Endothelial cell of umbilical vein (primary cell): ENCODE measurements around the gene CDC25C. TPM values are rescaled to one million over a fixed set of nuclear protein-coding genes. Genes with fewer than 3 reads are reported as not detected.

Experiments used
- BruUV-seq: library from RNA; stranded (reverse); fragments of 400-500 nt; replicated peaks from 2 replicates; lab custom pipeline; 2021; lab: Mats Ljungman, UMichigan
- CTCF ChIA-PET: fragments of 300-600, 350-600 bp; sonication (Branson Sonifier 250); formaldehyde crosslinking; loops from one replicate; lab custom pipeline; 2021; ENCODE audit warnings: antibody characterized with exemption, inconsistent platforms; lab: Charles Lee
- POLR2A ChIA-PET: fragments of 300-600, 350-600 bp; sonication (Branson Sonifier 250); formaldehyde crosslinking; loops from one replicate; lab custom pipeline; 2021; ENCODE audit warnings: antibody characterized with exemption, inconsistent platforms; lab: Charles Lee
- DNase-seq: peaks from one replicate; pipeline ENCODE4 v3.0.0-alpha.2; 2011; ENCODE audit warnings: low read depth, low spot score
- FAIRE-seq: peaks from 2 replicates; lab custom pipeline; 2011; peaks lifted over from hg19 to GRCh38; lab: Jason Lieb, UNC
- H2AFZ ChIP-seq: 2 replicates; pipeline ENCODE4 v1.6.0; 2012; ENCODE audit warnings: low read depth, low read length, control low read depth, inconsistent platforms
- H3K27ac ChIP-seq: 2 replicates; pipeline ENCODE4 v1.5.1; 2011; ENCODE audit warnings: low read depth, mild to moderate bottlenecking, control low read depth, low read length, moderate library complexity; ENCODE audit not compliant: insufficient read depth
- H3K27me3 ChIP-seq, 2 experiments: 2 replicates each; pipeline versions ENCODE4 v1.6.0 to v1.6.1; 2011; ENCODE audit warnings: low read length in 2 of 2, mixed read lengths in 1 of 2; ENCODE audit not compliant: control insufficient read depth in 2 of 2, insufficient read depth in 2 of 2
- H3K36me3 ChIP-seq, 2 experiments: 2 replicates in 1 of 2; 3 replicates in 1 of 2; pipeline ENCODE4 v1.5.1; 2011; ENCODE audit warnings: low read length in 2 of 2, mild to moderate bottlenecking in 1 of 2, moderate library complexity in 1 of 2; ENCODE audit not compliant: control insufficient read depth in 2 of 2, insufficient read depth in 2 of 2; ENCODE audit errors: extremely low read depth in 1 of 2
- H3K4me1 ChIP-seq: 3 replicates; pipeline ENCODE4 v1.5.1; 2011; ENCODE audit warnings: mild to moderate bottlenecking, low read length; ENCODE audit not compliant: control insufficient read depth, insufficient read depth; ENCODE audit errors: extremely low read depth
- H3K4me2 ChIP-seq: 2 replicates; pipeline ENCODE4 v1.6.1; 2011; ENCODE audit warnings: low read length, control low read depth, mixed read lengths; ENCODE audit not compliant: insufficient read depth
- H3K4me3 ChIP-seq, 3 experiments: fragments of 200-600 bp in 1 of 3; sonication (generic), shearing (Covaris generic) in 1 of 3; replicated peaks in 1 of 3; 2 replicates each; pipeline ENCODE4 v1.5.1; 2011 to 2016; ENCODE audit warnings: control low read depth in 3 of 3, low read length in 3 of 3, mild to moderate bottlenecking in 2 of 3, inconsistent platforms in 1 of 3, low read depth in 1 of 3, moderate library complexity in 1 of 3; ENCODE audit not compliant: insufficient read depth in 1 of 3
- H3K79me2 ChIP-seq: 2 replicates; pipeline ENCODE4 v1.6.0; 2012; ENCODE audit warnings: low read length, inconsistent platforms; ENCODE audit not compliant: control insufficient read depth, insufficient read depth
- H3K9ac ChIP-seq: replicated peaks from 2 replicates; pipeline ENCODE3; 2011; ENCODE audit warnings: low read length, control low read depth; ENCODE audit not compliant: insufficient read depth; ENCODE audit errors: extremely low read depth
- H3K9me1 ChIP-seq: replicated peaks from 3 replicates; pipeline ENCODE4 v1.6.0; 2011; ENCODE audit warnings: mild to moderate bottlenecking, low read length; ENCODE audit not compliant: control insufficient read depth, insufficient read depth; ENCODE audit errors: extremely low read depth
- H3K9me3 ChIP-seq: replicated peaks from 2 replicates; pipeline ENCODE4 v1.5.1; 2012; ENCODE audit warnings: low read length, inconsistent platforms; ENCODE audit not compliant: control insufficient read depth, insufficient read depth
- H4K20me1 ChIP-seq: replicated peaks from 2 replicates; pipeline ENCODE3; 2011; ENCODE audit warnings: mild to moderate bottlenecking, low read length; ENCODE audit not compliant: control insufficient read depth, insufficient read depth; ENCODE audit errors: extremely low read depth
- CTCF ChIP-seq, 2 donors: IDR thresholded peaks; 1 replicate in 1 of 2; 2 replicates in 1 of 2; pipeline ENCODE4 v1.5.1; 2011; ENCODE audit warnings: low read length in 2 of 2, mild to moderate bottlenecking in 2 of 2, moderate library complexity in 2 of 2, control low read depth in 1 of 2, inconsistent platforms in 1 of 2, low read depth in 1 of 2; ENCODE audit not compliant: insufficient read depth in 1 of 2; ENCODE audit errors: extremely low read depth in 1 of 2
- FOS ChIP-seq: IDR thresholded peaks from 2 replicates; pipeline ENCODE4 v1.6.1; 2011; ENCODE audit warnings: mild to moderate bottlenecking, low read length, moderate library complexity, borderline replicate concordance; ENCODE audit not compliant: insufficient read depth
- GATA2 ChIP-seq: IDR thresholded peaks from 2 replicates; pipeline ENCODE4 v1.7.0; 2011; ENCODE audit warnings: low read depth, mild to moderate bottlenecking, moderate library complexity, mixed read lengths, low read length; ENCODE audit not compliant: insufficient read length, insufficient read depth
- JUN ChIP-seq: IDR thresholded peaks from 2 replicates; pipeline ENCODE4 v1.6.1; 2011; ENCODE audit warnings: borderline replicate concordance, low read depth; ENCODE audit not compliant: insufficient read length, insufficient read depth
- MAX ChIP-seq: IDR thresholded peaks from 2 replicates; pipeline ENCODE4 v1.6.1; 2011; ENCODE audit not compliant: insufficient read depth, insufficient read length
- MYC ChIP-seq: IDR thresholded peaks from one replicate; pipeline ENCODE4 v1.6.1; 2011; ENCODE audit warnings: mild to moderate bottlenecking, low read depth, low read length
- POLR2A ChIP-seq: IDR thresholded peaks from 2 replicates; pipeline ENCODE4 v1.6.1; 2012; ENCODE audit warnings: low read depth, mild to moderate bottlenecking, control low read depth, low read length
- dilution Hi-C: fragments of 300-500 bp; cut with MboI; formaldehyde crosslinking; loops from one replicate; pipeline ENCODE4 v1.15.0; 2019; ENCODE audit warnings: low sequenced_read_pairs; ENCODE audit not compliant: extremely low pct_ligation_motif_present
- intact Hi-C: fragments of 100-400 bp; cut with micrococcal nuclease; formaldehyde crosslinking; loops from one replicate; pipeline ENCODE4 v1.10.0; 2022
- polyA plus RNA-seq, 4 experiments: library from polyadenylated mRNA; depleted of rRNA in 3 of 4; stranded (reverse) in 3 of 4; unstranded in 1 of 4; fragments of >200 nt; gene quantifications; 2 replicates each; pipeline versions ENCODE4 v1.2.1 to v1.2.3, GENCODE V29; 2011 to 2012; ENCODE audit warnings: missing spikeins in 1 of 4
- total RNA-seq: library from RNA; stranded (reverse); gene quantifications from 2 replicates; pipeline ENCODE4 v1.2.3, GENCODE V29; 2021

CDC25C gene
- total and polyA plus RNA-seq, 2 donors (not counting 3 experiments of a cell fraction or from before 2014, with no cell fraction given) = 8.1 to 13.6 TPM

GRCh38 chr5:138350563-138350890 is 18.9 kb upstream of the CDC25C start:
- Histone ChIP-seq H2AFZ (no peak overlapping the region), H3K36me3 (peaks cover 13 to 31% of the 10 kb centered on the region in 2 experiments), H3K27ac (no peak overlapping the region), H3K4me2 (no peak overlapping the region), H3K9me3 (no peaks in the 10 kb centered on the region), H3K4me3 (no peak overlapping the region), H3K27me3 (no peaks in the 10 kb centered on the region), H3K4me1 (peaks cover 14% of the 10 kb centered on the region), H3K9ac (no peak overlapping the region), H3K79me2 (peaks cover 25% of the 10 kb centered on the region), H3K9me1 (no peaks in the 10 kb centered on the region), H4K20me1 (no peaks in the 10 kb centered on the region)
- DNase-seq = no peak
- ChIA-PET POLR2A (interaction anchor here (0.7 to 1.2 kb wide), 2 partner anchors 12 to 198 kb away, joined by 3 to 6 read pairs; partner anchors contain the start of gene FAM53C), CTCF (interaction anchor here (1.1 to 5.7 kb wide), 2 partner anchors 9 to 13 kb away, joined by 3 to 64 read pairs; partner anchors contain the start of gene FAM53C)
- TF ChIP-seq JUN = no peak
- no peak for TF ChIP-seq CTCF (IDR thresholded peaks at IDR 0.05; ENCODE audit: extremely low read depth in 1 of 2, insufficient read depth in 1 of 2, low read depth in 1 of 2, low read length in 2 of 2)
- no peak for TF ChIP-seq POLR2A
- no peak for TF ChIP-seq MAX
- no peak for TF ChIP-seq GATA2
- TF ChIP-seq MYC = no peak
- no peak for TF ChIP-seq FOS
- intact Hi-C loops = loop anchor here (5.0 kb wide), 3 partner anchors 128 to 682 kb away; no protein-coding TSS in a partner anchor
- FAIRE-seq = peak; percentile 43
- no TSS peak for BruUV-seq
- dilution Hi-C loops = no loop called here
